ENCODE data around the gene DIAPH1. TPM values are rescaled to one million over a fixed set of nuclear protein-coding genes. Genes with fewer than 3 reads are reported as not detected.

Gene DIAPH1
- total RNA-seq, 1 donor from 2014 or later = 20.4 TPM

GRCh38 chr5:141637767-141638419, 19.1 kb upstream of the DIAPH1 start:
- Histone ChIP-seq H3K27ac (no peak overlapping the region), H2AFZ (replicated peaks) (peak overlapping the region; percentile 91), H3K36me3 (no peaks in the 10 kb centered on the region), H3K4me1 (peaks cover 5% of the 10 kb centered on the region), H3K79me2 (ENCODE audit: low read depth) (peaks cover 36% of the 10 kb centered on the region), H3F3A (ENCODE audit: low read depth) (peaks cover 9% of the 10 kb centered on the region), H3K4me2 (peak overlapping the region; percentile 96), H3K27me3 (peaks cover 16% of the 10 kb centered on the region), H3K4me3 (peak overlapping the region; percentile 80), H3K9me3 (ENCODE audit: low read depth) (no peaks in the 10 kb centered on the region), H4K20me1 (ENCODE audit: low read depth) (peaks cover 45% of the 10 kb centered on the region), H3K9ac (no peak overlapping the region)
- TF ChIP-seq EZH2 (IDR thresholded peaks at IDR 0.05) = peak; percentile 33
- TF ChIP-seq EZH2phosphoT487 (IDR thresholded peaks at IDR 0.05) = no peak
- TF ChIP-seq CTCF (IDR thresholded peaks at IDR 0.05) = peak; percentile 57
- no peaks in the 10 kb centered on the region for H3K9me3 Mint-ChIP-seq
- H3K4me1 Mint-ChIP-seq = peaks cover 25% of the 10 kb centered on the region
- no peak overlapping the region for H3K27ac Mint-ChIP-seq
- DNase-seq (ENCODE audit: low spot score) = peak; percentile 94
- peaks cover 7% of the 10 kb centered on the region for H3K36me3 Mint-ChIP-seq
- no peaks in the 10 kb centered on the region for H3K27me3 Mint-ChIP-seq (ENCODE audit: insufficient read depth, low read depth)
- peak overlapping the region; percentile 84 for H3K4me3 Mint-ChIP-seq

GRCh38 chr5:141637123-141637766, 18.4 kb upstream of the DIAPH1 start:
- no peaks in the 10 kb centered on the region for H3K36me3 ChIP-seq
- H2AFZ ChIP-seq (replicated peaks) = peak overlapping the region; percentile 91
- DNase-seq (ENCODE audit: low spot score) = peak; percentile 62
- H3K79me2 ChIP-seq (ENCODE audit: low read depth) = peaks cover 42% of the 10 kb centered on the region
- peak; percentile 42 for TF ChIP-seq EZH2phosphoT487 (IDR thresholded peaks at IDR 0.05)
- no peak for TF ChIP-seq CTCF (IDR thresholded peaks at IDR 0.05)
- peak; percentile 68 for TF ChIP-seq EZH2 (IDR thresholded peaks at IDR 0.05)
- H3K9me3 Mint-ChIP-seq = no peaks in the 10 kb centered on the region
- H3K27me3 ChIP-seq = peaks cover 16% of the 10 kb centered on the region
- H3K36me3 Mint-ChIP-seq = peaks cover 7% of the 10 kb centered on the region
- peak overlapping the region; percentile 96 for H3K4me2 ChIP-seq
- H3K4me3 Mint-ChIP-seq = peak overlapping the region; percentile 87
- H3K9ac ChIP-seq = no peak overlapping the region
- peaks cover 25% of the 10 kb centered on the region for H3K4me1 Mint-ChIP-seq
- H3F3A ChIP-seq (ENCODE audit: low read depth) = peaks cover 9% of the 10 kb centered on the region
- no peaks in the 10 kb centered on the region for H3K9me3 ChIP-seq (ENCODE audit: low read depth)
- H3K4me3 ChIP-seq = peak overlapping the region; percentile 80
- H4K20me1 ChIP-seq (ENCODE audit: low read depth) = peaks cover 47% of the 10 kb centered on the region
- no peak overlapping the region for H3K27ac Mint-ChIP-seq
- no peak overlapping the region for H3K27ac ChIP-seq
- H3K27me3 Mint-ChIP-seq (ENCODE audit: insufficient read depth, low read depth) = no peaks in the 10 kb centered on the region
- H3K4me1 ChIP-seq = peaks cover 5% of the 10 kb centered on the region

- H4K20me1 ChIP-seq (ENCODE audit: low read depth) = peaks cover 49% of the 10 kb centered on the region
These were observed 17.8 kb upstream of the DIAPH1 start, which contains the start of the genes HDAC3 and RELL2 for GRCh38 chr5:141636413-141637122. Gene HDAC3, minus strand, starts transcription at chr5:141636849. Its CDS starts 59 bp downstream, at chr5:141636790. Gene RELL2, plus strand, starts transcription at chr5:141636997. Its CDS starts 1,229 bp downstream, at chr5:141638226.

More at GRCh38 chr5:141636413-141637122, 17.8 kb upstream of the DIAPH1 start, which contains the start of the genes HDAC3 and RELL2:
- H3K27me3 ChIP-seq = peaks cover 16% of the 10 kb centered on the region
- TF ChIP-seq EZH2 (IDR thresholded peaks at IDR 0.05) (no peak), CTCF (IDR thresholded peaks at IDR 0.05) (no peak), EZH2phosphoT487 (IDR thresholded peaks at IDR 0.05) (no peak)
- H3K27me3 Mint-ChIP-seq (ENCODE audit: insufficient read depth, low read depth) = no peaks in the 10 kb centered on the region
- H2AFZ ChIP-seq (replicated peaks) = peak within 1 kb of the TSS; percentile 91
- H3F3A ChIP-seq (ENCODE audit: low read depth) = peaks cover 9% of the 10 kb centered on the region
- H3K36me3 ChIP-seq = no peaks in the 10 kb centered on the region
- H3K4me3 Mint-ChIP-seq = peak within 1 kb of the TSS; percentile 97
- H3K4me2 ChIP-seq = peak within 1 kb of the TSS; percentile 96
- H3K9me3 ChIP-seq (ENCODE audit: low read depth) = no peaks in the 10 kb centered on the region
- H3K4me3 ChIP-seq = peak within 1 kb of the TSS; percentile 80
- H3K4me1 Mint-ChIP-seq = peaks cover 25% of the 10 kb centered on the region
- no peaks in the 10 kb centered on the region for H3K9me3 Mint-ChIP-seq
- H3K9ac ChIP-seq = peak within 1 kb of the TSS; percentile 38
- peak; percentile 95 for DNase-seq (ENCODE audit: low spot score)
- H3K27ac ChIP-seq = no peak within 1 kb of the TSS
- peaks cover 43% of the 10 kb centered on the region for H3K79me2 ChIP-seq (ENCODE audit: low read depth)
- peak within 1 kb of the TSS; percentile 90 for H3K27ac Mint-ChIP-seq
- H3K36me3 Mint-ChIP-seq = peaks cover 7% of the 10 kb centered on the region
- H3K4me1 ChIP-seq = peaks cover 5% of the 10 kb centered on the region

Data from neural progenitor cell (in vitro differentiated cells).